HepG2 (cell line): ENCODE results near the gene MEX3A. TPM values are rescaled to one million over a fixed set of nuclear protein-coding genes. Genes with fewer than 3 reads are reported as not detected.
A peak's percentile ranks its signal among the peaks of the same experiment; 100 is the strongest.

Experiments
- CREBL2 ChIP-seq: sonication (generic); formaldehyde crosslinking; IDR thresholded peaks from 2 replicates; pipeline ENCODE4 v1.8.1; 2023; ENCODE audit warnings: missing genetic modification reagents, mild to moderate bottlenecking, borderline replicate concordance
- HNF4A ChIP-seq: sonication (generic); formaldehyde crosslinking; IDR thresholded peaks from 2 replicates; pipeline ENCODE4 v1.4.0; 2020; ENCODE audit warnings: missing genetic modification reagents
- MEIS1 ChIP-seq: sonication (generic); formaldehyde crosslinking; IDR thresholded peaks from 2 replicates; pipeline ENCODE4 v1.9.0; 2021; ENCODE audit warnings: mild to moderate bottlenecking, missing genetic modification reagents, moderate library complexity, borderline replicate concordance
- MIXL1 ChIP-seq: IDR thresholded peaks from 2 replicates; pipeline ENCODE4 v1.6.1; 2016
- MZF1 ChIP-seq: sonication (generic); formaldehyde crosslinking; IDR thresholded peaks from 2 replicates; pipeline ENCODE4 v1.8.1; 2023; ENCODE audit warnings: mild to moderate bottlenecking, missing genetic modification reagents, borderline replicate concordance
- NPAS2 ChIP-seq: sonication (generic); formaldehyde crosslinking; IDR thresholded peaks from 2 replicates; pipeline ENCODE4 v1.8.0; 2022; ENCODE audit warnings: mild to moderate bottlenecking, missing genetic modification reagents, borderline replicate concordance
- SRSF1 ChIP-seq: fragments of 200-400 bp; formaldehyde crosslinking; optimal IDR thresholded peaks from 2 replicates; pipeline ENCODE3; 2017; ENCODE audit warnings: mild to moderate bottlenecking, low read depth, low read length, moderate library complexity
- ZBTB34 ChIP-seq: sonication (generic); formaldehyde crosslinking; IDR thresholded peaks from 2 replicates; pipeline ENCODE4 v1.8.0; 2022; ENCODE audit warnings: mild to moderate bottlenecking, missing genetic modification reagents
- ZFP90 ChIP-seq: sonication (generic); formaldehyde crosslinking; IDR thresholded peaks from 2 replicates; pipeline ENCODE4 v1.8.0; 2022; ENCODE audit warnings: missing genetic modification reagents, mild to moderate bottlenecking, inconsistent platforms, borderline replicate concordance
- ZMAT3 ChIP-seq: sonication (generic); formaldehyde crosslinking; conservative IDR thresholded peaks from 2 replicates; pipeline ENCODE4 v1.7.0; 2021; ENCODE audit warnings: missing genetic modification reagents
- ZNF331 ChIP-seq: sonication (generic); formaldehyde crosslinking; IDR thresholded peaks from 2 replicates; pipeline ENCODE4 v1.4.0; 2020; ENCODE audit warnings: missing genetic modification reagents
- ZNF33B ChIP-seq: sonication (generic); formaldehyde crosslinking; IDR thresholded peaks from 2 replicates; pipeline ENCODE4 v1.5.1; 2020; ENCODE audit warnings: mild to moderate bottlenecking, missing genetic modification reagents
- ZSCAN12 ChIP-seq: sonication (generic); formaldehyde crosslinking; IDR thresholded peaks from 2 replicates; pipeline ENCODE4 v1.9.0; 2021; ENCODE audit warnings: mild to moderate bottlenecking, missing genetic modification reagents
- polyA plus RNA-seq, 8 experiments: library from polyadenylated mRNA; depleted of rRNA in 3 of 8; stranded (reverse) in 7 of 8; unstranded in 1 of 8; fragments of >200 nt; fragmentation: Illumina TruSeq in 4 of 8; extraction: Trizol in 4 of 8; gene quantifications; 2 replicates each; pipeline versions ENCODE4 v1.2.1 to v1.2.3, GENCODE V29; 2011 to 2016; ENCODE audit warnings: low read depth in 4 of 8, missing spikeins in 1 of 8, mixed read lengths in 1 of 8; ENCODE audit not compliant: insufficient read depth in 1 of 8
- total RNA-seq, 5 experiments: library from RNA; depleted of rRNA; stranded (reverse); fragments of >200 nt; fragmentation: Illumina TruSeq; extraction: Trizol; gene quantifications; 2 replicates each; pipeline ENCODE4 v1.2.3, GENCODE V29; 2016; ENCODE audit warnings: low read depth in 1 of 5
- TF ChIP-seq, protein P1 (sequence below): sonication (generic); formaldehyde crosslinking; IDR thresholded peaks from 2 replicates; pipeline ENCODE4 v1.8.1; 2022; ENCODE audit warnings: mild to moderate bottlenecking, missing genetic modification reagents
- TF ChIP-seq, protein P2 (sequence below): sonication (generic); formaldehyde crosslinking; IDR thresholded peaks from 2 replicates; pipeline ENCODE4 v1.4.0; 2020; ENCODE audit warnings: missing genetic modification reagents
- TF ChIP-seq, protein P3 (sequence below): sonication (generic); formaldehyde crosslinking; IDR thresholded peaks from 2 replicates; pipeline ENCODE4 v1.8.1; 2023; ENCODE audit warnings: mild to moderate bottlenecking, inconsistent platforms, moderate library complexity, missing genetic modification reagents, borderline replicate concordance
- TF ChIP-seq, protein P4 (sequence below): sonication (generic); formaldehyde crosslinking; IDR thresholded peaks from 2 replicates; pipeline ENCODE4 v1.5.1; 2020; ENCODE audit warnings: missing genetic modification reagents, mild to moderate bottlenecking, borderline replicate concordance
- TF ChIP-seq, protein P5 (sequence below): sonication (generic); formaldehyde crosslinking; IDR thresholded peaks from 2 replicates; pipeline ENCODE4 v1.4.0; 2020; ENCODE audit warnings: mild to moderate bottlenecking, missing genetic modification reagents

MEX3A gene
- total and polyA plus RNA-seq, 2 of the 13 experiments (the other 11 are each of a cell fraction or from before 2014, with no cell fraction given): 7.6 to 9.1 TPM

GRCh38 chr1:156123356-156124196 lies 41.3 kb upstream of the MEX3A start (continued):
- TF ChIP-seq ZMAT3 (CRISPR knock-in tag) (no peak), ZNF331 (CRISPR knock-in tag) (no peak), ZNF33B (CRISPR knock-in tag) (no peak; the same call in 1 of the 2 replicates), ZSCAN12 (CRISPR knock-in tag) (no peak), MEIS1 (CRISPR knock-in tag) (peak; percentile 54; the same call in 1 of the 2 replicates), SRSF1 (no peak), ZFP90 (CRISPR knock-in tag) (no peak), HNF4A (CRISPR knock-in tag) (peak; percentile 26; the same call in 1 of the 2 replicates), MIXL1 (CRISPR knock-in tag) (no peak), MZF1 (CRISPR knock-in tag) (no peak; the same call in 1 of the 2 replicates), NPAS2 (no peak), CREBL2 (CRISPR knock-in tag) (no peak), ZBTB34 (CRISPR knock-in tag) (no peak)
- TF ChIP-seq, protein P1, sequence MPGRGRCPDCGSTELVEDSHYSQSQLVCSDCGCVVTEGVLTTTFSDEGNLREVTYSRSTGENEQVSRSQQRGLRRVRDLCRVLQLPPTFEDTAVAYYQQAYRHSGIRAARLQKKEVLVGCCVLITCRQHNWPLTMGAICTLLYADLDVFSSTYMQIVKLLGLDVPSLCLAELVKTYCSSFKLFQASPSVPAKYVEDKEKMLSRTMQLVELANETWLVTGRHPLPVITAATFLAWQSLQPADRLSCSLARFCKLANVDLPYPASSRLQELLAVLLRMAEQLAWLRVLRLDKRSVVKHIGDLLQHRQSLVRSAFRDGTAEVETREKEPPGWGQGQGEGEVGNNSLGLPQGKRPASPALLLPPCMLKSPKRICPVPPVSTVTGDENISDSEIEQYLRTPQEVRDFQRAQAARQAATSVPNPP: no peak
- TF ChIP-seq, protein P2, sequence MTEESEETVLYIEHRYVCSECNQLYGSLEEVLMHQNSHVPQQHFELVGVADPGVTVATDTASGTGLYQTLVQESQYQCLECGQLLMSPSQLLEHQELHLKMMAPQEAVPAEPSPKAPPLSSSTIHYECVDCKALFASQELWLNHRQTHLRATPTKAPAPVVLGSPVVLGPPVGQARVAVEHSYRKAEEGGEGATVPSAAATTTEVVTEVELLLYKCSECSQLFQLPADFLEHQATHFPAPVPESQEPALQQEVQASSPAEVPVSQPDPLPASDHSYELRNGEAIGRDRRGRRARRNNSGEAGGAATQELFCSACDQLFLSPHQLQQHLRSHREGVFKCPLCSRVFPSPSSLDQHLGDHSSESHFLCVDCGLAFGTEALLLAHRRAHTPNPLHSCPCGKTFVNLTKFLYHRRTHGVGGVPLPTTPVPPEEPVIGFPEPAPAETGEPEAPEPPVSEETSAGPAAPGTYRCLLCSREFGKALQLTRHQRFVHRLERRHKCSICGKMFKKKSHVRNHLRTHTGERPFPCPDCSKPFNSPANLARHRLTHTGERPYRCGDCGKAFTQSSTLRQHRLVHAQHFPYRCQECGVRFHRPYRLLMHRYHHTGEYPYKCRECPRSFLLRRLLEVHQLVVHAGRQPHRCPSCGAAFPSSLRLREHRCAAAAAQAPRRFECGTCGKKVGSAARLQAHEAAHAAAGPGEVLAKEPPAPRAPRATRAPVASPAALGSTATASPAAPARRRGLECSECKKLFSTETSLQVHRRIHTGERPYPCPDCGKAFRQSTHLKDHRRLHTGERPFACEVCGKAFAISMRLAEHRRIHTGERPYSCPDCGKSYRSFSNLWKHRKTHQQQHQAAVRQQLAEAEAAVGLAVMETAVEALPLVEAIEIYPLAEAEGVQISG (CRISPR knock-in tag): peak; percentile 72
- TF ChIP-seq, protein P3, sequence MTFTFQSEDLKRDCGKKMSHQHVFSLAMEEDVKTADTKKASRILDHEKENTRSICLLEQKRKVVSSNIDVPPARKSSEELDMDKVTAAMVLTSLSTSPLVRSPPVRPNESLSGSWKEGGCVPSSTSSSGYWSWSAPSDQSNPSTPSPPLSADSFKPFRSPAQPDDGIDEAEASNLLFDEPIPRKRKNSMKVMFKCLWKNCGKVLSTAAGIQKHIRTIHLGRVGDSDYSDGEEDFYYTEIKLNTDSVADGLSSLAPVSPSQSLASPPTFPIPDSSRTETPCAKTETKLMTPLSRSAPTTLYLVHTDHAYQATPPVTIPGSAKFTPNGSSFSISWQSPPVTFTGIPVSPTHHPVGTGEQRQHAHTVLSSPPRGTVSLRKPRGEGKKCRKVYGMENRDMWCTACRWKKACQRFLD (CRISPR knock-in tag): no peak
- TF ChIP-seq, protein P4, sequence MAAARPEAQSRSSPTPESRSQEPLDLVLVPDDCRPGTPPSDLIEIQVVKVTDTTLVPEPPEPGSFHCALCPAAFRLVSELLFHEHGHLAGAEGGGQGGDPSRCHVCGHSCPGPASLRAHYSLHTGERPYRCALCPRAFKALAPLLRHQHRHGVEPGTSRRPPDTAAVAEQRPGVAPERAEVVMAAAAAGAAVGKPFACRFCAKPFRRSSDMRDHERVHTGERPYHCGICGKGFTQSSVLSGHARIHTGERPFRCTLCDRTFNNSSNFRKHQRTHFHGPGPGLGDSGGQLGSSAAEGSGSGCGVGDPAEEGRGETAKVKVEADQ (CRISPR knock-in tag): 0 out of 2 replicates have a peak, but pooled peaks have one; percentile 37
- TF ChIP-seq, protein P5, sequence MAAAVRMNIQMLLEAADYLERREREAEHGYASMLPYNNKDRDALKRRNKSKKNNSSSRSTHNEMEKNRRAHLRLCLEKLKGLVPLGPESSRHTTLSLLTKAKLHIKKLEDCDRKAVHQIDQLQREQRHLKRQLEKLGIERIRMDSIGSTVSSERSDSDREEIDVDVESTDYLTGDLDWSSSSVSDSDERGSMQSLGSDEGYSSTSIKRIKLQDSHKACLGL (CRISPR knock-in tag): no peak
